ENCODE data around the gene KCNF1.

Gene KCNF1

GRCh38 chr2:10890706-10891270 lies 20.9 kb upstream of the KCNF1 start:
- DNase-seq (ENCODE audit: low spot score), result no peak
- H3K4me1 ChIP-seq (ENCODE audit: control insufficient read depth in 2 of 2, insufficient read depth in 1 of 2, low read depth in 1 of 2, low read length in 2 of 2), result peaks cover 7 to 11% of the 10 kb centered on the region in 2 donors
- no peak overlapping the region for H3K4me2 ChIP-seq (ENCODE audit: insufficient read depth, low read length, poor library complexity, severe bottlenecking)
- H3K9me3 ChIP-seq (replicated peaks in 1 of 2; ENCODE audit: control insufficient read depth in 2 of 2, insufficient read depth in 1 of 2, low read depth in 1 of 2, low read length in 2 of 2), result no peaks in the 10 kb centered on the region
- no peak overlapping the region for H3K9ac ChIP-seq (ENCODE audit: low read depth, low read length, poor library complexity)
- H2BK15ac ChIP-seq (ENCODE audit: low read length), result no peak overlapping the region
- H3K4me3 ChIP-seq (ENCODE audit: low read length in 2 of 2), result no peak overlapping the region
- H2AK5ac ChIP-seq (ENCODE audit: low read depth, low read length), result no peak overlapping the region
- H4K91ac ChIP-seq (ENCODE audit: low read depth, low read length, poor library complexity), result no peak overlapping the region
- H3K4ac ChIP-seq (ENCODE audit: low read length), result no peak overlapping the region
- WGBS, 2 donors (ENCODE audit: extremely low coverage in 2 of 2, insufficient read length in 2 of 2, insufficient replicate concordance in 1 of 2), result no CpG with 5 or more reads among the region's 8 CpGs
- peak overlapping the region; percentile 79 for H2BK12ac ChIP-seq (ENCODE audit: low read length)
- no peak overlapping the region for H3K23ac ChIP-seq (ENCODE audit: low read depth, low read length, poor library complexity)
- H3K27ac ChIP-seq (replicated peaks; ENCODE audit: low read length), result no peak overlapping the region
- peaks cover 0 to 4% (median 0%) of the 10 kb centered on the region in 3 experiments for H3K27me3 ChIP-seq (ENCODE audit: control insufficient read depth in 3 of 3, insufficient read depth in 3 of 3, low read depth in 1 of 3, low read length in 3 of 3)
- H3K14ac ChIP-seq (ENCODE audit: low read length), result no peak overlapping the region
- no peaks in the 10 kb centered on the region for H3K79me1 ChIP-seq (ENCODE audit: low read depth, low read length)
- H2AFZ ChIP-seq (ENCODE audit: low read length), result no peak overlapping the region
- no peaks in the 10 kb centered on the region for H3K36me3 ChIP-seq (replicated peaks in 1 of 2; ENCODE audit: control insufficient read depth in 2 of 2, insufficient read depth in 2 of 2, low read length in 2 of 2)
- no peak overlapping the region for H2BK5ac ChIP-seq (ENCODE audit: low read length)
- H4K8ac ChIP-seq (ENCODE audit: low read depth, low read length), result no peak overlapping the region
- no peak overlapping the region for H2BK120ac ChIP-seq (ENCODE audit: low read depth, low read length)
- peak overlapping the region; percentile 35 for H3K18ac ChIP-seq (ENCODE audit: low read length)

GRCh38 chr2:10891390-10891789 lies 20.3 kb upstream of the KCNF1 start:
- no peak overlapping the region for H2BK12ac ChIP-seq (ENCODE audit: low read length)
- H3K27me3 ChIP-seq (ENCODE audit: control insufficient read depth in 3 of 3, insufficient read depth in 3 of 3, low read depth in 1 of 3, low read length in 3 of 3), result peaks cover 0 to 4% (median 0%) of the 10 kb centered on the region in 3 experiments
- DNase-seq (ENCODE audit: low spot score), result no peak
- no peak overlapping the region for H3K27ac ChIP-seq (replicated peaks; ENCODE audit: low read length)
- no peak overlapping the region for H2BK15ac ChIP-seq (ENCODE audit: low read length)
- H3K79me1 ChIP-seq (ENCODE audit: low read depth, low read length), result no peaks in the 10 kb centered on the region
- H2AK5ac ChIP-seq (ENCODE audit: low read depth, low read length), result no peak overlapping the region
- H3K18ac ChIP-seq (ENCODE audit: low read length), result peak overlapping the region; percentile 35
- no peak overlapping the region for H3K4me2 ChIP-seq (ENCODE audit: insufficient read depth, low read length, poor library complexity, severe bottlenecking)
- H3K36me3 ChIP-seq (replicated peaks in 1 of 2; ENCODE audit: control insufficient read depth in 2 of 2, insufficient read depth in 2 of 2, low read length in 2 of 2), result no peaks in the 10 kb centered on the region
- H2AFZ ChIP-seq (ENCODE audit: low read length), result no peak overlapping the region
- H3K4ac ChIP-seq (ENCODE audit: low read length), result no peak overlapping the region
- H3K4me3 ChIP-seq (ENCODE audit: low read length in 2 of 2), result no peak overlapping the region
- no peak overlapping the region for H4K8ac ChIP-seq (ENCODE audit: low read depth, low read length)
- no peak overlapping the region for H3K14ac ChIP-seq (ENCODE audit: low read length)
- no peak overlapping the region for H4K91ac ChIP-seq (ENCODE audit: low read depth, low read length, poor library complexity)
- H3K23ac ChIP-seq (ENCODE audit: low read depth, low read length, poor library complexity), result no peak overlapping the region
- H3K9ac ChIP-seq (ENCODE audit: low read depth, low read length, poor library complexity), result peak overlapping the region; percentile 7
- WGBS, 2 donors (ENCODE audit: extremely low coverage in 2 of 2, insufficient read length in 2 of 2, insufficient replicate concordance in 1 of 2), result no CpG with 5 or more reads among the region's 6 CpGs
- H2BK120ac ChIP-seq (ENCODE audit: low read depth, low read length), result no peak overlapping the region
- no peak overlapping the region for H2BK5ac ChIP-seq (ENCODE audit: low read length)
- no peaks in the 10 kb centered on the region for H3K9me3 ChIP-seq (replicated peaks in 1 of 2; ENCODE audit: control insufficient read depth in 2 of 2, insufficient read depth in 1 of 2, low read depth in 1 of 2, low read length in 2 of 2)
- H3K4me1 ChIP-seq (ENCODE audit: control insufficient read depth in 2 of 2, insufficient read depth in 1 of 2, low read depth in 1 of 2, low read length in 2 of 2), result peaks cover 7 to 10% of the 10 kb centered on the region in 2 donors

GRCh38 chr2:10891848-10892247 lies 19.9 kb upstream of the KCNF1 start:
- Histone ChIP-seq H3K27me3 (ENCODE audit: control insufficient read depth in 3 of 3, insufficient read depth in 3 of 3, low read depth in 1 of 3, low read length in 3 of 3) (peaks cover 0 to 4% (median 0%) of the 10 kb centered on the region in 3 experiments), H2BK5ac (ENCODE audit: low read length) (no peak overlapping the region), H3K4me1 (ENCODE audit: control insufficient read depth in 2 of 2, insufficient read depth in 1 of 2, low read depth in 1 of 2, low read length in 2 of 2) (peaks cover 7 to 10% of the 10 kb centered on the region in 2 donors), H2BK120ac (ENCODE audit: low read depth, low read length) (no peak overlapping the region), H3K9me3 (replicated peaks in 1 of 2; ENCODE audit: control insufficient read depth in 2 of 2, insufficient read depth in 1 of 2, low read depth in 1 of 2, low read length in 2 of 2) (no peaks in the 10 kb centered on the region), H2AFZ (ENCODE audit: low read length) (no peak overlapping the region), H3K4me2 (ENCODE audit: insufficient read depth, low read length, poor library complexity, severe bottlenecking) (no peak overlapping the region), H3K79me1 (ENCODE audit: low read depth, low read length) (no peaks in the 10 kb centered on the region), H3K27ac (replicated peaks; ENCODE audit: low read length) (no peak overlapping the region), H4K8ac (ENCODE audit: low read depth, low read length) (no peak overlapping the region), H3K4me3 (ENCODE audit: low read length in 2 of 2) (no peak overlapping the region), H3K14ac (ENCODE audit: low read length) (no peak overlapping the region), H2AK5ac (ENCODE audit: low read depth, low read length) (no peak overlapping the region), H3K36me3 (replicated peaks in 1 of 2; ENCODE audit: control insufficient read depth in 2 of 2, insufficient read depth in 2 of 2, low read length in 2 of 2) (no peaks in the 10 kb centered on the region), H2BK15ac (ENCODE audit: low read length) (no peak overlapping the region), H3K23ac (ENCODE audit: low read depth, low read length, poor library complexity) (no peak overlapping the region), H4K91ac (ENCODE audit: low read depth, low read length, poor library complexity) (no peak overlapping the region), H3K4ac (ENCODE audit: low read length) (no peak overlapping the region), H2BK12ac (ENCODE audit: low read length) (no peak overlapping the region), H3K18ac (ENCODE audit: low read length) (no peak overlapping the region), H3K9ac (ENCODE audit: low read depth, low read length, poor library complexity) (no peak overlapping the region)
- no peak for DNase-seq (ENCODE audit: low spot score)
- no CpG with 5 or more reads among the region's 5 CpGs for WGBS, 2 donors (ENCODE audit: extremely low coverage in 2 of 2, insufficient read length in 2 of 2, insufficient replicate concordance in 1 of 2)

- no peak overlapping the region for H4K8ac ChIP-seq (ENCODE audit: low read depth, low read length)
- H3K79me1 ChIP-seq (ENCODE audit: low read depth, low read length), result no peaks in the 10 kb centered on the region
- no peak overlapping the region for H3K18ac ChIP-seq (ENCODE audit: low read length)
- H2BK15ac ChIP-seq (ENCODE audit: low read length), result no peak overlapping the region
- no peak overlapping the region for H3K9ac ChIP-seq (ENCODE audit: low read depth, low read length, poor library complexity)
- H3K4me1 ChIP-seq (ENCODE audit: control insufficient read depth in 2 of 2, insufficient read depth in 1 of 2, low read depth in 1 of 2, low read length in 2 of 2), result peaks cover 7% of the 10 kb centered on the region in 2 donors
- H3K14ac ChIP-seq (ENCODE audit: low read length), result no peak overlapping the region
- no peaks in the 10 kb centered on the region for H3K9me3 ChIP-seq (replicated peaks in 1 of 2; ENCODE audit: control insufficient read depth in 2 of 2, insufficient read depth in 1 of 2, low read depth in 1 of 2, low read length in 2 of 2)
- H2BK120ac ChIP-seq (ENCODE audit: low read depth, low read length), result no peak overlapping the region
- no peak overlapping the region for H2AK5ac ChIP-seq (ENCODE audit: low read depth, low read length)
- no peak for DNase-seq (ENCODE audit: low spot score)
- H3K4me2 ChIP-seq (ENCODE audit: insufficient read depth, low read length, poor library complexity, severe bottlenecking), result no peak overlapping the region
- H3K4ac ChIP-seq (ENCODE audit: low read length), result no peak overlapping the region
- H3K27ac ChIP-seq (replicated peaks; ENCODE audit: low read length), result no peak overlapping the region
- H2BK5ac ChIP-seq (ENCODE audit: low read length), result no peak overlapping the region
- no peak overlapping the region for H2AFZ ChIP-seq (ENCODE audit: low read length)
- no peak overlapping the region for H2BK12ac ChIP-seq (ENCODE audit: low read length)
- no peaks in the 10 kb centered on the region for H3K36me3 ChIP-seq (replicated peaks in 1 of 2; ENCODE audit: control insufficient read depth in 2 of 2, insufficient read depth in 2 of 2, low read length in 2 of 2)
- no peak overlapping the region for H4K91ac ChIP-seq (ENCODE audit: low read depth, low read length, poor library complexity)
- no peak overlapping the region for H3K23ac ChIP-seq (ENCODE audit: low read depth, low read length, poor library complexity)
- peaks cover 0 to 4% (median 0%) of the 10 kb centered on the region in 3 experiments for H3K27me3 ChIP-seq (ENCODE audit: control insufficient read depth in 3 of 3, insufficient read depth in 3 of 3, low read depth in 1 of 3, low read length in 3 of 3)
- no peak overlapping the region for H3K4me3 ChIP-seq (ENCODE audit: low read length in 2 of 2)
Observed at GRCh38 chr2:10892316-10892715, 19.4 kb upstream of the KCNF1 start.
